ENCODE results near the gene PEX11B.

PEX11B gene

GRCh38 chr1:145886390-145886789, 32.1 kb downstream of the PEX11B start:
- H3K9me3 Mint-ChIP-seq = no peaks in the 10 kb centered on the region
- H3K4me3 Mint-ChIP-seq = peak overlapping the region; percentile 83
- H3K27me3 Mint-ChIP-seq = peaks cover 21% of the 10 kb centered on the region
- intact Hi-C loops (cut with micrococcal nuclease) = no loop called here
- no peak overlapping the region for H3K27ac Mint-ChIP-seq
- H3K36me3 Mint-ChIP-seq (ENCODE audit: low read depth) = no peaks in the 10 kb centered on the region
- H3K4me1 Mint-ChIP-seq (ENCODE audit: low read depth) = peaks cover 9% of the 10 kb centered on the region

- peaks cover 9% of the 10 kb centered on the region for H3K4me1 Mint-ChIP-seq (ENCODE audit: low read depth)
- no peaks in the 10 kb centered on the region for H3K36me3 Mint-ChIP-seq (ENCODE audit: low read depth)
- no peaks in the 10 kb centered on the region for H3K9me3 Mint-ChIP-seq
- H3K4me3 Mint-ChIP-seq = peak within 1 kb of the TSS; percentile 83
- H3K27ac Mint-ChIP-seq = no peak within 1 kb of the TSS
- intact Hi-C loops (cut with micrococcal nuclease) = no loop called here
- peaks cover 21% of the 10 kb centered on the region for H3K27me3 Mint-ChIP-seq
Measured at GRCh38 chr1:145885738-145886287, 32.7 kb downstream of the PEX11B start, which contains the start of gene ANKRD35. Gene ANKRD35 (minus strand): TSS chr1:145885866. CDS start chr1:145885758, 108 bp downstream.

GRCh38 chr1:145884675-145885074, 33.8 kb downstream of the PEX11B start:
- Mint-ChIP-seq H3K27me3 (peaks cover 21% of the 10 kb centered on the region), H3K9me3 (no peaks in the 10 kb centered on the region), H3K27ac (no peak overlapping the region), H3K36me3 (ENCODE audit: low read depth) (no peaks in the 10 kb centered on the region), H3K4me3 (no peak overlapping the region), H3K4me1 (ENCODE audit: low read depth) (peaks cover 14% of the 10 kb centered on the region)
- intact Hi-C loops (cut with micrococcal nuclease) = no loop called here

- H3K27ac Mint-ChIP-seq = no peak overlapping the region
- no peaks in the 10 kb centered on the region for H3K36me3 Mint-ChIP-seq (ENCODE audit: low read depth)
- H3K4me1 Mint-ChIP-seq (ENCODE audit: low read depth) = peaks cover 7% of the 10 kb centered on the region
- peaks cover 19% of the 10 kb centered on the region for H3K27me3 Mint-ChIP-seq
- intact Hi-C loops (cut with micrococcal nuclease) = no loop called here
- no peak overlapping the region for H3K4me3 Mint-ChIP-seq
- H3K9me3 Mint-ChIP-seq = no peaks in the 10 kb centered on the region
Measured at GRCh38 chr1:145879775-145880174, 38.7 kb downstream of the PEX11B start.

- no peak overlapping the region for H3K4me3 Mint-ChIP-seq
- H3K4me1 Mint-ChIP-seq (ENCODE audit: low read depth) = peaks cover 6% of the 10 kb centered on the region
- no peak overlapping the region for H3K27ac Mint-ChIP-seq
- peaks cover 17% of the 10 kb centered on the region for H3K27me3 Mint-ChIP-seq
- H3K36me3 Mint-ChIP-seq (ENCODE audit: low read depth) = no peaks in the 10 kb centered on the region
- no peaks in the 10 kb centered on the region for H3K9me3 Mint-ChIP-seq
- intact Hi-C loops (cut with micrococcal nuclease) = no loop called here
Measured at GRCh38 chr1:145878724-145879123, 39.8 kb downstream of the PEX11B start.

GRCh38 chr1:145877923-145878486, 40.5 kb downstream of the PEX11B start:
- peaks cover 19% of the 10 kb centered on the region for H3K27me3 Mint-ChIP-seq
- intact Hi-C loops (cut with micrococcal nuclease) = no loop called here
- no peaks in the 10 kb centered on the region for H3K36me3 Mint-ChIP-seq (ENCODE audit: low read depth)
- H3K9me3 Mint-ChIP-seq = no peaks in the 10 kb centered on the region
- H3K4me1 Mint-ChIP-seq (ENCODE audit: low read depth) = peaks cover 8% of the 10 kb centered on the region
- no peak overlapping the region for H3K27ac Mint-ChIP-seq
- no peak overlapping the region for H3K4me3 Mint-ChIP-seq

GRCh38 chr1:145874646-145875045, 43.9 kb downstream of the PEX11B start:
- H3K36me3 Mint-ChIP-seq (ENCODE audit: low read depth) = no peaks in the 10 kb centered on the region
- H3K9me3 Mint-ChIP-seq = no peaks in the 10 kb centered on the region
- intact Hi-C loops (cut with micrococcal nuclease) = no loop called here
- peaks cover 20% of the 10 kb centered on the region for H3K4me1 Mint-ChIP-seq (ENCODE audit: low read depth)
- H3K27me3 Mint-ChIP-seq = peaks cover 31% of the 10 kb centered on the region
- no peak overlapping the region for H3K27ac Mint-ChIP-seq
- no peak overlapping the region for H3K4me3 Mint-ChIP-seq

- Mint-ChIP-seq H3K36me3 (ENCODE audit: low read depth) (no peaks in the 10 kb centered on the region), H3K9me3 (no peaks in the 10 kb centered on the region), H3K27ac (peak overlapping the region; percentile 88), H3K4me3 (peak overlapping the region; percentile 67), H3K4me1 (ENCODE audit: low read depth) (peaks cover 19% of the 10 kb centered on the region), H3K27me3 (peaks cover 29% of the 10 kb centered on the region)
- intact Hi-C loops (cut with micrococcal nuclease) = no loop called here
Measured at GRCh38 chr1:145871994-145872924, 46.3 kb downstream of the PEX11B start.

GRCh38 chr1:145868232-145868631, 50.3 kb downstream of the PEX11B start:
- Mint-ChIP-seq H3K36me3 (ENCODE audit: low read depth) (no peaks in the 10 kb centered on the region), H3K27me3 (peaks cover 14% of the 10 kb centered on the region), H3K27ac (no peak overlapping the region), H3K4me3 (no peak overlapping the region), H3K9me3 (no peaks in the 10 kb centered on the region), H3K4me1 (ENCODE audit: low read depth) (peaks cover 19% of the 10 kb centered on the region)
- intact Hi-C loops (cut with micrococcal nuclease) = no loop called here

GRCh38 chr1:145863282-145864018, 55.1 kb downstream of the PEX11B start:
- H3K27me3 Mint-ChIP-seq = no peaks in the 10 kb centered on the region
- peaks cover 5% of the 10 kb centered on the region for H3K4me1 Mint-ChIP-seq (ENCODE audit: low read depth)
- H3K36me3 Mint-ChIP-seq (ENCODE audit: low read depth) = peaks cover 11% of the 10 kb centered on the region
- H3K27ac Mint-ChIP-seq = no peak overlapping the region
- H3K9me3 Mint-ChIP-seq = no peaks in the 10 kb centered on the region
- H3K4me3 Mint-ChIP-seq = no peak overlapping the region
- intact Hi-C loops (cut with micrococcal nuclease) = no loop called here

Measured in dendritic cell treated with granulocyte-macrophage colony-stimulating factor and Interleukin-4, amounts not matched to agents 40 ng/mL and 50 ng/mL, for 4 days (primary cell).